A549 (cell line): ENCODE data around the gene PLD3.

Source experiments
- BHLHE40 ChIP-seq: IDR thresholded peaks from 2 replicates; pipeline ENCODE4 v1.6.1; 2012; ENCODE audit warnings: low read depth, low read length, inconsistent platforms
- CHD4 ChIP-seq: fragments of 200-600 bp; sonication (generic); IDR thresholded peaks from 2 replicates; pipeline ENCODE4 v1.6.1; 2016; ENCODE audit warnings: antibody characterized with exemption, mild to moderate bottlenecking, borderline replicate concordance
- CTCF ChIP-seq: fragments of >200 bp; sonication (Bioruptor Twin); formaldehyde crosslinking; IDR thresholded peaks from 3 replicates; pipeline ENCODE4 v1.5.1; 2016
- EP300 ChIP-seq, 2 experiments: fragments of >200 bp; sonication (Bioruptor Twin); formaldehyde crosslinking; IDR thresholded peaks; 2 replicates in 1 of 2; 3 replicates in 1 of 2; pipeline ENCODE4 v1.6.1; 2016 to 2017
- GATA3 ChIP-seq: IDR thresholded peaks from 2 replicates; pipeline ENCODE4 v1.6.1; 2012; ENCODE audit warnings: borderline replicate concordance
- HOXA7 ChIP-seq: fragments of 250-450 bp; sonication (Bioruptor Pico); IDR thresholded peaks from 2 replicates; pipeline ENCODE4 v1.5.0; 2020; ENCODE audit warnings: mild to moderate bottlenecking, moderate library complexity
- POLR2A ChIP-seq: IDR thresholded peaks from 2 replicates; pipeline ENCODE4 v1.6.1; 2012; ENCODE audit warnings: mild to moderate bottlenecking, low read length
- RARB ChIP-seq: fragments of 250-450 bp; sonication (Bioruptor Pico); IDR thresholded peaks from 2 replicates; pipeline ENCODE4 v1.8.0; 2021; ENCODE audit warnings: mild to moderate bottlenecking, moderate library complexity
- REST ChIP-seq: fragments of 200-600 bp; sonication (generic); IDR thresholded peaks from 2 replicates; pipeline ENCODE4 v1.6.1; 2016; ENCODE audit warnings: antibody characterized with exemption, mild to moderate bottlenecking, moderate library complexity
- SMC3 ChIP-seq: fragments of >200 bp; sonication (Bioruptor Twin); formaldehyde crosslinking; IDR thresholded peaks from 3 replicates; pipeline ENCODE4 v1.6.1; 2018; ENCODE audit warnings: inconsistent platforms
- SREBF2 ChIP-seq: fragments of 450-650 bp; IDR thresholded peaks from 2 replicates; pipeline ENCODE4 v1.6.1; 2014; ENCODE audit warnings: mild to moderate bottlenecking, moderate library complexity
- TFCP2L1 ChIP-seq: fragments of 250-450 bp; sonication (Bioruptor Pico); IDR thresholded peaks from 2 replicates; pipeline ENCODE4 v1.5.0; 2021; ENCODE audit warnings: mild to moderate bottlenecking
- TF ChIP-seq, protein P1 (sequence below): IDR thresholded peaks from 2 replicates; pipeline ENCODE4 v1.6.1; 2012

GRCh38 chr19:40381321-40381720 is 32.8 kb downstream of the PLD3 start:
- no peak for TF ChIP-seq BHLHE40
- no peak for TF ChIP-seq POLR2A
- no peak for TF ChIP-seq SREBF2
- no peak for TF ChIP-seq SMC3
- TF ChIP-seq TFCP2L1 (CRISPR knock-in tag): no peak
- TF ChIP-seq, protein P1, sequence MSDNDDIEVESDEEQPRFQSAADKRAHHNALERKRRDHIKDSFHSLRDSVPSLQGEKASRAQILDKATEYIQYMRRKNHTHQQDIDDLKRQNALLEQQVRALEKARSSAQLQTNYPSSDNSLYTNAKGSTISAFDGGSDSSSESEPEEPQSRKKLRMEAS: no peak
- TF ChIP-seq CTCF: no peak
- no peak for TF ChIP-seq GATA3
- TF ChIP-seq CHD4: no peak
- no peak for TF ChIP-seq EP300 (IDR thresholded peaks at IDR 0.05)
- no peak for TF ChIP-seq REST
- no peak for TF ChIP-seq HOXA7 (CRISPR knock-in tag)
- TF ChIP-seq RARB (CRISPR knock-in tag): no peak
